BJ (cell line): ENCODE results near the gene STX2. TPM values are rescaled to one million over a fixed set of nuclear protein-coding genes. Genes with fewer than 3 reads are reported as not detected.

Experiments used
- CTCF ChIA-PET: fragments of 350-600 bp; formaldehyde crosslinking; extraction: SDS; loops from one replicate; lab custom pipeline; 2021; ENCODE audit warnings: antibody characterized with exemption, inconsistent platforms; lab: Yijun Ruan, JAX
- POLR2A ChIA-PET: fragments of 300-600 bp; sonication (Branson Sonifier 250); formaldehyde crosslinking; extraction: SDS; loops from one replicate; lab custom pipeline; 2021; ENCODE audit warnings: antibody characterized with exemption; lab: Charles Lee
- DNase-seq: peaks from one replicate; pipeline ENCODE4 v3.0.0-alpha.2; 2011; ENCODE audit warnings: low read depth
- H3K27me3 ChIP-seq: 2 replicates; pipeline ENCODE4 v1.6.0; 2011; ENCODE audit warnings: low read length; ENCODE audit not compliant: control insufficient read depth, insufficient read depth
- H3K36me3 ChIP-seq: 2 replicates; pipeline ENCODE4 v1.5.1; 2011; ENCODE audit warnings: low read length; ENCODE audit not compliant: control insufficient read depth, insufficient read depth
- H3K4me3 ChIP-seq: 2 replicates; pipeline ENCODE4 v1.5.1; 2011; ENCODE audit warnings: low read depth, mild to moderate bottlenecking, control low read depth, low read length
- polyA plus RNA-seq: library from polyadenylated mRNA; depleted of rRNA; stranded (reverse); fragments of >200 nt; gene quantifications from 2 replicates; pipeline ENCODE4 v1.2.3, GENCODE V29; 2011
- TF ChIP-seq, protein P1 (sequence below): IDR thresholded peaks from 2 replicates; pipeline ENCODE4 v1.5.1; 2011; ENCODE audit warnings: low read depth, mild to moderate bottlenecking, control low read depth, inconsistent platforms, low read length, moderate library complexity; ENCODE audit not compliant: insufficient read depth

STX2 gene
- polyA plus RNA-seq, 1 experiment, result 26.0 TPM

DNA sequence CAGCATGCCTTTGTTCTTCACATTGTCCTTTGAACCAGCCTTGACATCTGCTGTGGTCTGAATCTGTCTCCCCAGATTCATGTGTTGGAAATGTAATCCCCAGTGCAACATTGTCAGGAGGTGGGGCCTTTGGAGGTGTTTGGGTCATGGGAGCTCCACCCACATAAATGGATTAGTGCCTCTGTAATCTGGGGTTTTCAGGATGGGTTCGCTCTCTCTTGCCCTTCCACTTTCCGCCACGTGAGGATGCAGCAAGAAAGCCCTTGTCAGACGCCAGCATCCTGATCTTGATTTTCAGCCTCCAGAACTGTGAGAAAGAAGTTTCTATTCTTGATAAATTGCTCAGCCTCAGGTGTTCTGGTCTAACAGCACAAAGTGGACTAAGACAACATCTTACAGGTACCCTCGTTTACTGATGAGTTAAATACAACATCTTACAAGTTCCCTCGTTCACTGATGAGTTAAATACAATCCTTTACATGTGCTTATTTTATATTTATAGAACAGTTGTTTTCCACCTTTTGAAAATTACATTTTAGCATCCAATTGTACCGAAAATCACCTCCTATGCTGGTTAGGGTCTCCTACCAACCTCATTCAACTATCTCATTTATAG, 68.5 kb downstream of the STX2 start:
- CTCF ChIA-PET, result interaction anchor here (1.3 kb wide), 1 partner anchor 22 kb away, joined by 4 read pairs; no protein-coding TSS in a partner anchor
- TF ChIP-seq, protein P1, sequence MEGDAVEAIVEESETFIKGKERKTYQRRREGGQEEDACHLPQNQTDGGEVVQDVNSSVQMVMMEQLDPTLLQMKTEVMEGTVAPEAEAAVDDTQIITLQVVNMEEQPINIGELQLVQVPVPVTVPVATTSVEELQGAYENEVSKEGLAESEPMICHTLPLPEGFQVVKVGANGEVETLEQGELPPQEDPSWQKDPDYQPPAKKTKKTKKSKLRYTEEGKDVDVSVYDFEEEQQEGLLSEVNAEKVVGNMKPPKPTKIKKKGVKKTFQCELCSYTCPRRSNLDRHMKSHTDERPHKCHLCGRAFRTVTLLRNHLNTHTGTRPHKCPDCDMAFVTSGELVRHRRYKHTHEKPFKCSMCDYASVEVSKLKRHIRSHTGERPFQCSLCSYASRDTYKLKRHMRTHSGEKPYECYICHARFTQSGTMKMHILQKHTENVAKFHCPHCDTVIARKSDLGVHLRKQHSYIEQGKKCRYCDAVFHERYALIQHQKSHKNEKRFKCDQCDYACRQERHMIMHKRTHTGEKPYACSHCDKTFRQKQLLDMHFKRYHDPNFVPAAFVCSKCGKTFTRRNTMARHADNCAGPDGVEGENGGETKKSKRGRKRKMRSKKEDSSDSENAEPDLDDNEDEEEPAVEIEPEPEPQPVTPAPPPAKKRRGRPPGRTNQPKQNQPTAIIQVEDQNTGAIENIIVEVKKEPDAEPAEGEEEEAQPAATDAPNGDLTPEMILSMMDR, result no peak
- Histone ChIP-seq H3K36me3 (no peaks in the 10 kb centered on the region), H3K27me3 (no peaks in the 10 kb centered on the region), H3K4me3 (no peak overlapping the region)
- DNase-seq, result no peak
- POLR2A ChIA-PET, result no interaction called here

- no peaks in the 10 kb centered on the region for H3K27me3 ChIP-seq
- ChIA-PET POLR2A (no interaction called here), CTCF (no interaction called here)
- DNase-seq, result no peak
- no peak overlapping the region for H3K4me3 ChIP-seq
- H3K36me3 ChIP-seq, result no peaks in the 10 kb centered on the region
- TF ChIP-seq, protein P1, result no peak
Observed at GRCh38 chr12:130768120-130768519, 70.9 kb downstream of the STX2 start.

DNA sequence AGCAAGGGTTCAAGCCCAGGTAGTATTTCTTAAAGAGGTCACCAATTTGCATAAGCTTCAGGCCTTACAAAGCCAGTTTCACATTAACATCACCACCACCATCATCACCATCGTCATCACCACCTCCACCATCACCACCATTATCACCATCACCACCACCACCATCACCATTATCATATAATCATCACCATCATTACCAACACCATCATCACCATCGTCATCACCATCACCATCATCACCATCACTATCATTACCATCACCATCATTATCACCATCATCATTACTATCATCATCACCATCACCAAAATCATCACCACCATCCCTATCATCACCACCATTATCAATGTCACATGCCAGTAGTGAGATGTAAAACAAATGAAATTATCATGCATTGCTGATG, 72.6 kb downstream of the STX2 start:
- Histone ChIP-seq H3K36me3 (no peaks in the 10 kb centered on the region), H3K4me3 (no peak overlapping the region), H3K27me3 (no peaks in the 10 kb centered on the region)
- no peak for DNase-seq
- TF ChIP-seq, protein P1, result no peak
- ChIA-PET POLR2A (no interaction called here), CTCF (interaction anchor here (0.7 to 0.9 kb wide), 2 partner anchors 19 to 1957 kb away, joined by 3 read pairs; no protein-coding TSS in a partner anchor)

DNA sequence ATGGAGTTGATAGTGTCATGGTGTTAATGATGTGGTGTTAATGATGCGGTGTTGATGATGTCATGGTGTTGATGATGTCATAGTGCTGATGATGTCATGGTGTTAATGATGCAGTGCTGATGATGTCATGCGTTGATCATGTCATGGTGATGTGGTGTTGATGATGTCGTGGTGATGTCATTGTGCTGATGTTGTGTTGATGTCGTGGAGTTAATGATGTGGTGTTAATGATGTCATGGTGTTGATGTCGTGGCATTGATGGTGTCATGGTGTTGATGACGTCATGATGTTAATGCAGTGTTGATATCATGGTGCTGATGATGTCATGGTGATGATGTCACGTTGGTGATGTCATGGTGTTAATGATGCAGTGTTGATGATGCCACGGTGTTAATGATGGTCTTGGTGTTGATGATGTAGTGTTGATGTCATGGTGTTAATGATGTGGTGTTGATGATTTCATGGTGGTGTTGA, 73.8 kb downstream of the STX2 start:
- Histone ChIP-seq H3K4me3 (no peak overlapping the region), H3K36me3 (no peaks in the 10 kb centered on the region), H3K27me3 (no peaks in the 10 kb centered on the region)
- CTCF ChIA-PET, result no interaction called here
- POLR2A ChIA-PET, result no interaction called here
- DNase-seq, result no peak
- TF ChIP-seq, protein P1, result no peak

DNA sequence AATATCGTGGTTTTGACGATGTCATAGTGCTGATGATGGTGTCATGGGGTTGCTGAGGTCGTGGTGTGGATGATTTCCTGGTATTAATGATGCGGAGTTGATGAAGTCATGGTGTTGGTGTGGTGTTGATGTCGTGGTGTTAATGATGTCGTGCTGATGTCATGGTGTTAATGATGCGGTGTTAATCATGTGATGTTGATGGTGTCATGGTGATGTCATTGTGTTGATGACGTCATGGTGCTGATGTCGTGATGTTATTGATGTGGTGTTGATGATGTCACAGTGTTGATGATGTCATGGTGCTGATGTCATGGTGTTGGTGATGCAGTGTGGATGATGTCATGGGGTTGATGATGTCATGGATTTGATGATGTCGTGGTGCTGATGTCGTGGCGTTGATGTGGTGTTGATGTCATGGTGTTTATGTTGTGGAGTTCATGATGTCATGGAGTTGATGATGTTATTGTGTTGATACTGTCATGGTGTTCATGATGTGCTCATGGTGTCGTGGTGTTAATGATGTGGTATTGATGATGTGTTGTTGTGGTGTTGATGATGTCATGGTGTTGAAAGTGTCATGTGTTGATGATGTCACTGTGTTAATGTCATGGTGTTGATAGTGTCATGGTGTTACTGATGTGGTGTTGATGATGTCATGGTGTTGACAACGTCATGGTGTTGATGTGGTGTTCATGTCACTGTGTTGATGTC, 74.4 kb downstream of the STX2 start:
- CTCF ChIA-PET, result no interaction called here
- no peak for DNase-seq
- no peak overlapping the region for H3K4me3 ChIP-seq
- no peaks in the 10 kb centered on the region for H3K36me3 ChIP-seq
- TF ChIP-seq, protein P1, result no peak
- POLR2A ChIA-PET, result no interaction called here
- no peaks in the 10 kb centered on the region for H3K27me3 ChIP-seq
